NCI-H748 treated with DMSO at 0.1 percent for 48 hours (cell line): ENCODE results near the gene NEK11.

ENCODE experiments used
- DNase-seq: peaks from one replicate; lab custom pipeline; 2025; lab: John Stamatoyannopoulos, UW

NEK11 gene, protein sequence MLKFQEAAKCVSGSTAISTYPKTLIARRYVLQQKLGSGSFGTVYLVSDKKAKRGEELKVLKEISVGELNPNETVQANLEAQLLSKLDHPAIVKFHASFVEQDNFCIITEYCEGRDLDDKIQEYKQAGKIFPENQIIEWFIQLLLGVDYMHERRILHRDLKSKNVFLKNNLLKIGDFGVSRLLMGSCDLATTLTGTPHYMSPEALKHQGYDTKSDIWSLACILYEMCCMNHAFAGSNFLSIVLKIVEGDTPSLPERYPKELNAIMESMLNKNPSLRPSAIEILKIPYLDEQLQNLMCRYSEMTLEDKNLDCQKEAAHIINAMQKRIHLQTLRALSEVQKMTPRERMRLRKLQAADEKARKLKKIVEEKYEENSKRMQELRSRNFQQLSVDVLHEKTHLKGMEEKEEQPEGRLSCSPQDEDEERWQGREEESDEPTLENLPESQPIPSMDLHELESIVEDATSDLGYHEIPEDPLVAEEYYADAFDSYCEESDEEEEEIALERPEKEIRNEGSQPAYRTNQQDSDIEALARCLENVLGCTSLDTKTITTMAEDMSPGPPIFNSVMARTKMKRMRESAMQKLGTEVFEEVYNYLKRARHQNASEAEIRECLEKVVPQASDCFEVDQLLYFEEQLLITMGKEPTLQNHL

DNA sequence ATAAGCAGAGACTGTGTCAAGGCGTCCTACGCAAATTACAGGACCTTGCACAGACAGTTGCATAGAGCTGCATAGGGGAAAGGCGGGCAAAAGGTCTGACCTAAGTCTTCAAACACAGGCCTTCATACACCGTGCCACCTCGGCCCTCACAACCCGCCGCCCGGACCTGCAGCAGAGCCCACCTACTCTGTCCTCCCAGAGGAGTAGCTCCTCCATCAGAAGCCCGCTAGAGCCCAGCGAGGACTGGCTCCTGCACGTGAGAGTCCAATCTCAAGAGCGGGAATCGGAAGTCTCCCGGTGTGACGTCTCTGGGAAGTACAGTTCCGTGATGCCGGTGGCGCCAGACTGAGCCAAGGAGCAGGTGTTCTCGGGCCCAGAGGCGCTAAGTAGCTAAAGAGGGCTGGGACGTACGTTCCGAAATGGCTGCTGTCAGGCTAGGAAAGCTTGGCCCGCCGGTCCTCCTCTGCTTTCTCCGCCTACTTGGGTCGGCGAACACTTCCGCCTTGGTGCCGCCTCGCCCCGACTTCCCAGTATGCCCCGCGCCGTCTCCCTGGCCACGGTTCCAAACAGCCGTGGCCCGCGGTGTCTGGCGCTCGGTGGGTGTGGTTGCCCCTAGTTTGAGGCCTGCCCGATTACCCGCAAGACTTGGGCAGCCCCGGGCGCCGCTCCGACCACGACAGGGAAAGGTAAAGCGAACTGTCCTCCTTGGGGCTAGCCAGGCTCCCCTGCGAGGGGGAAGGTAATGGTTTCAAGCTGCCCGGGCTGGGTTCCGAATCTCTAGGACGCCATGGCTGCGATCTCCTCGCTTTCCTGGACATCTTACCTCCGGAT is at the start of gene NEK11, which contains the start of gene ASTE1:
Gene NEK11, plus strand, starts transcription at position 557 of the 831 bp plus-strand sequence. CDS start 2,832 bp downstream, outside the sequence.
Gene ASTE1, minus strand, starts transcription at position 505 of the 831 bp plus-strand sequence. CDS start 1,519 bp downstream, outside the sequence.
- peak; percentile 67 for DNase-seq

DNA sequence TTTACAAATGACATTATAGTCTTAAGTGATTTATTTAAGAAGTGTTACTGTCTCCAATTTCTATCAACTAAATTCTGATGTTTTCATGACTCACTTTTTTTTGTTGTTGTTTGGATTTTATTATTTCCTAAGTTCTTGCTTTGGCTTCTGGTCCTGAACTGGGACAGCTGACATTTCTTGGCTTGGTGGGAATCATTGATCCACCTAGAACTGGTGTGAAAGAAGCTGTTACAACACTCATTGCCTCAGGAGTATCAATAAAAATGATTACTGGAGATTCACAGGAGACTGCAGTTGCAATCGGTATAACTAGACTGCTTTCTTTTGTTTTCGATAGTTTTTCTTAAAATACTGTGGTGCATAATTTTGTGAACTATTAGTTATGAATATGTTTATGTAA is 47.6 kb upstream of the NEK11 start:
- no peak for DNase-seq

DNA sequence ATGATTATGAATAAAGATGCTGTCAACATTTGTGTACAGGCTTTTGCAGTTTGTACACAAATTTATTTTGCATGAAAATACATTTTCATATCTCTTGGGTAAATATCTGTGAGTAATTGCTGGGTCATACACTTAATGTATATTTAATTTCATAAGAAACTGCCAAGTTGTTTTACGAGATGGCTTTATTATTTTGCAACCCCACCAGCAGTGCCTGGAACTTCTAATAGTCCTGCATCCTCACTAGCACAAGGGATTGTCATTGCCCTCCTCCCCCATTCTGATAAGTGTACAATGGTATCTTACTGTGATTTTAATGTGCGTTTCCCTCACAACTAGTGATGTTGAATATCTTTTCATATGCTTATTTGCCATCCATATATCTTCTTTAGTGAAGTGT is 45.2 kb upstream of the NEK11 start:
- no peak for DNase-seq

GRCh38 chr3:130990282-130990681 is 36.4 kb upstream of the NEK11 start:
- no peak for DNase-seq

DNA sequence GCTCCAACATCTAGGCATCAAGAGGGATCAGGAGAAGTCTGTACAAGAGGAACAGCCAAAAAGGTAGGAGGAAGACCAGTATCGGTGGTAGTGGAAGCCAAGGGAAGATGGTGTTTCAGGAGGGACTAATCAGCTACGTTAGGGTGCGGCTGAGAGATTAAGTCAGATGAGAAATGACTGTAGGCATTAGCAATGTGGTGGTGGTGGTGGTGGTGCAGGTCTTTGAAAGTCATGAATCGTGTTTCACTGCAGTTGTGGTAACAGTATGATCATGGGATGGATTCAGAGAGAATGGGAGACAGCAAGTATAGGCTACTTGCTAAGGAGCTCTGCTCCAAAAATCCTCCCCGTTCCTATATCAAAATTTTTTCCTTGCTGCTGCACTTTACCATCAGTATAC is 35.6 kb upstream of the NEK11 start:
- DNase-seq: no peak

DNA sequence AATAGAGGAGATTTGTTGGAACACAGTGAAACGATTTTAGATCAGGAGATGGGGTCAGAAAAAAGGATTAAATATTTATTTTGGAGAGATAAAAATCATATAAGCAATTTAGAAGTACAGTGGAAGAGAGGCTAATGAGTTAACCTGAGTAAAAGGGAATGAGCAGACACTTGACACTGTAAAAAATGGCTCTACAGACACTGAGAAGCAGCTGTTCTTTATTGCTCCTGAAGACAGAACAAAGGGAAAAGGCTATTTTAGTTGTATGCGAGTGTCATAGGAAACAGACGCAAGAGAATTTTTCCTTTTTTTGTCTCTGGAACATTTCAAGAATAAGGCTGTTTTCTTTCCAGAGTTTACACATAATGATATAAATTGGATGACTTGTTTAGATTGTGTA is 34.3 kb upstream of the NEK11 start:
- DNase-seq: no peak

- no peak for DNase-seq
Measured at GRCh38 chr3:130997289-130997688, 29.4 kb upstream of the NEK11 start.

- DNase-seq: no peak
Measured at GRCh38 chr3:131001071-131001470, 25.6 kb upstream of the NEK11 start.

GRCh38 chr3:131004603-131005002 is 22.1 kb upstream of the NEK11 start:
- no peak for DNase-seq

- DNase-seq: no peak
Measured at GRCh38 chr3:131007256-131007655, 19.4 kb upstream of the NEK11 start.

DNA sequence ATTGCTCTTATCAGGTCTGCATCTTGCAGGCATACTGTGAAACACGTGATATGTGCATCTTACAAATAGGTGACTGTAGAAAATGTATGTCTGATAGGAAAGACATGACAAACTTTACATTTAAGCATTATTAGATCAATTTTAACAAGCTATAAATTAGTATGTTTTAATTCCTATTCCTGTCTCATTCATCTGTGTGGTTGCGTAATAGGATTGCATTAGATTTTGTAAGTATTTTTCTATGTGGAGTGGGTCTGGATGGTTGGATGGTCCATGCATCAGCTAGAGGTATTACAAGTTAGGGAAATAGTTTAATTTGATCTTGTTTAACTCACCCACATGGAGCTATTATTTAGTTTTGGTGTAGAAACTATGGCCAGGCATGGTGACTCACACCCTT is 18.9 kb upstream of the NEK11 start:
- no peak for DNase-seq

DNA sequence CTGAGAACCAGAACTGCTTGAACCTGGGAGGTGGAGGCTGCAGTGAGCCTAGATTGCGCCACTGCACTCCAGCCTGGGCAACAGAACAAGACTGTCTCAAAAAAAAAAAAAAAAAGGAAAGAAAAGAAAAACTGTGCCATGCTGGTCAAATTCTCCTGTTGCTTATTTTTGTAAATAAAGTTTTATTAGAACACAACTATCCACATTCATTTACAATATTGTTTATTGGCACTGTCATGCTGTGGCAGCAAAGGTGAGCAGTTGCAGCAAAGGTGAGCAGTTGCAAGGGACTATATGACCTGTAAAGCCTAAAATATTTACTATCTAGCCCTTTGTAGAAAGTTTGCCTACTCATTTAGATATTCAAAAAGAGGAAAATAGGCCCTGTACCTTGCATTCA is 18.4 kb upstream of the NEK11 start:
- DNase-seq: no peak

DNA sequence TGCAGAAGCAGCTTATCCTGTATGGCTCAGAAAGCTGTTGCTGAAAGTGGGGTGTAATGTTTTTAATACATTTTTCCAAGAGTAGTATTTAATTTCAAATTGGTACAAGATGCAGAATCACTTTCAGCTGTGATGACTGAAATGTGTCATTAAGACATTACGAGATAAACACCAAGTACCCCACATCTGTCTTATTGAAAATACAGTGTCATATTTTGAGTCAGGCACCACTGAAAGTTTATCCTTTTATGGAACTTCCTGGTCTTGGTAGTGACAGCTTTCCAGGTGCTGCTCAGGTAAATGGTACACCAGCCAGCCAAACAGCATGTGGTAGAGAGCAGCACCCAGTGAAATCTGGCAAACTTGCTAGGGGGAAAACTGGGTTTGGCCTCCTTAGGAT is 17.0 kb upstream of the NEK11 start:
- DNase-seq: no peak

GRCh38 chr3:131018970-131019369 is 7.7 kb upstream of the NEK11 start:
- DNase-seq: no peak

- no peak for DNase-seq
Measured at GRCh38 chr3:131020122-131020693, 6.5 kb upstream of the NEK11 start.

GRCh38 chr3:131025539-131025938 is 1.1 kb upstream of the NEK11 start:
- DNase-seq: no peak

DNA sequence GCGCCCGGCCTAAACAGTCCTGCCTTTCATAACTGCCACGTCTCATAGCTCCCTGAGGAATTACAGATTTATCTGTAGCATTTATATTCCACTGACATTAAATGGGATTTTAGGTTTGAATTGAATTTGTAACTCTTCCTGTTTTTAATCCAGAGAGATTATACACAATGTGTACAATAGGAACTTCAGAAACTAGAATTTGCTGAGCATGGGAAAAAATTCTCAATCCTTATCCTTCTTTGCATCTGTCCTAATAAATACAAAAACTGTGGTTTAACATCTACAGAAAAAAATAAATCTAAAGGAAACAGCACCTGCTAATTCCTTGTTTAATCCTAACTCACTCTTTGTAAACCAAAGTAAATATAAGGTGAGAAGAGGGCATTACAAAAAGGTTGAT is 2.2 kb downstream of the NEK11 start:
- DNase-seq: no peak

DNA sequence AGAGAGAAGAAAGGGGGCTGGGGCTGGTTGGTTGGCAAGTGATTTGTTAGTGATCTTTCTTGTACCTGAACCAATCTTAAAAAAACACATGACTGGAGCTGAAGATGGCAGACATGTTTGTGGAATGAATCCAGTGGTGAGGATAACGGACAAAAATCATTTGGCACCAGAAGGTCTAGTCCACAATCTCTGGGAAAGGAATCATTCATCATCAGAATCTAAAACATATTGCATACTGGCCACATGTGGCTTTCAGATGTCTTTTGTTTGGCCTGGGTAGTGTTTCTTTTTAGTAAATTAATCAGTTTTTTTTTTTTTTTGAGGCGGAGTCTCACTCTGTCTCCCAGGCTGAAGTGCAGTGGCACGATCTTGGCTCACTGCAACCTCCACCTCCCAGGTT is 5.0 kb downstream of the NEK11 start:
- no peak for DNase-seq

DNA sequence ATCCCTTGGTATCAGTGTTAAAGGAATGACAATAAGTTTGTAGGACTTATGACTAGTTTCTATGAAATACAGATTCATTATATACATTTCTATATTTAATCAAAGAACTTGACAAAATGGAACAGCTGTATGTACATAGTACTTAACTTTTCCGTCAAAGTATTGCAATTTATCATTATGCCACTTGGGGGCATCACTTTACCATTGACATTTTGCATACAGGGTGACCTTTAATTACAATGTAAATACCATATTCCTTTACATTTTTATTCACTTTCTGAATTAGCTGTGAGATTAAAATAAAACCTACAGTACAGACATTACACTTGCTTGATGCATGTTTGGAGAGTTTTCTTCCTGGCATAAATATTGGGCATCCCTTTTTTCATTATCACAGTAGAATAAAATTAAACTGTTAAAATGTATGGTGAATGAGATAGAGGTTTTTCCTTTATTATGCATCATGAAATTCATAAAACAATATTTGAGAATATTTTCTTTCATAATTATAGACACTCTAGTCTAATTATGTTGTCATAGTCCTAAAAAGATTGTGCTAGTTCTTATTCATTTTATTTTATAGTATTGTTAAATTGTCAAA is 6.9 kb downstream of the NEK11 start:
- peak; percentile 9 for DNase-seq

DNA sequence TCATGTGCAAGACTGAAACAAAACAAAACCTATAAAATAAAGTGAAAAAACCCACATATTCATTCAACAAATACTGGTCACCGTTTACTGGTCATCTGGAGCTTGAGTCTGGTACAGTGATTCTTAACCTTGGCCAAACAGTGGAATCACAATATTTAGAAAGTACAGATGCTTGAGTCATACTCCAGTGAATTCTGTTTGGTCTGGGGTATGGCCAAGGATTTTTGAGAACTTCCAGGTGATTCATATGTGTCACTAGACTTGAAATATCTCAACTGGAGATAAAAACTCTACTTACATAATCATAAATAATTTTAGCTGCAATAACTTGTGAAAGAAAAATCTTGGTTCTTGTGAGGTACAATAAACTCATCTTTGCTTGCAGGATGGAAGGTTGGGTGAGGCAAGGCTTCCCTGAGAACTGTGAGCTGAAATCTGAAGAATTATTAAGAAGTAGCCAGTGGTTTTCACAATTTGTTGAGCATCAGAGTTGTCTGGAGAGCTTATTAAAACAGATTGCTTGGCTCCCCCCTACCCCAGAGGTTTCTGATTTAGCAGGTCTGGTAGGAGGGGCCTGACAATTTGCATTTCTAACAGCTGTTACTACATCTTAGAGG is 9.6 kb downstream of the NEK11 start:
- DNase-seq: no peak

- no peak for DNase-seq
Measured at GRCh38 chr3:131036986-131037385, 10.3 kb downstream of the NEK11 start.
